ENCODE data around the gene GASK1A.

Gene GASK1A

GRCh38 chr3:43006825-43007224, 27.7 kb downstream of the GASK1A start:
- no peaks in the 10 kb centered on the region for H4K20me1 ChIP-seq (ENCODE audit: low read depth, low read length)
- TF ChIP-seq EZH2phosphoT487 (conservative IDR thresholded peaks at IDR 0.05; ENCODE audit: low read length) = no peak
- TF ChIP-seq, protein P1, sequence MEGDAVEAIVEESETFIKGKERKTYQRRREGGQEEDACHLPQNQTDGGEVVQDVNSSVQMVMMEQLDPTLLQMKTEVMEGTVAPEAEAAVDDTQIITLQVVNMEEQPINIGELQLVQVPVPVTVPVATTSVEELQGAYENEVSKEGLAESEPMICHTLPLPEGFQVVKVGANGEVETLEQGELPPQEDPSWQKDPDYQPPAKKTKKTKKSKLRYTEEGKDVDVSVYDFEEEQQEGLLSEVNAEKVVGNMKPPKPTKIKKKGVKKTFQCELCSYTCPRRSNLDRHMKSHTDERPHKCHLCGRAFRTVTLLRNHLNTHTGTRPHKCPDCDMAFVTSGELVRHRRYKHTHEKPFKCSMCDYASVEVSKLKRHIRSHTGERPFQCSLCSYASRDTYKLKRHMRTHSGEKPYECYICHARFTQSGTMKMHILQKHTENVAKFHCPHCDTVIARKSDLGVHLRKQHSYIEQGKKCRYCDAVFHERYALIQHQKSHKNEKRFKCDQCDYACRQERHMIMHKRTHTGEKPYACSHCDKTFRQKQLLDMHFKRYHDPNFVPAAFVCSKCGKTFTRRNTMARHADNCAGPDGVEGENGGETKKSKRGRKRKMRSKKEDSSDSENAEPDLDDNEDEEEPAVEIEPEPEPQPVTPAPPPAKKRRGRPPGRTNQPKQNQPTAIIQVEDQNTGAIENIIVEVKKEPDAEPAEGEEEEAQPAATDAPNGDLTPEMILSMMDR (IDR thresholded peaks at IDR 0.05; ENCODE audit: insufficient read depth, low read length, poor library complexity, severe bottlenecking) = no peak
- H3K9ac ChIP-seq (ENCODE audit: low read length) = no peak overlapping the region
- no peak overlapping the region for H3K4me3 ChIP-seq (ENCODE audit: insufficient read depth, low read length, poor library complexity, severe bottlenecking)
- no peak overlapping the region for H3K4me2 ChIP-seq (ENCODE audit: low read depth, low read length, poor library complexity, severe bottlenecking)
- H3K9me3 ChIP-seq (ENCODE audit: insufficient read depth, low read length) = no peaks in the 10 kb centered on the region
- H3K27ac ChIP-seq (ENCODE audit: low read depth, low read length) = no peak overlapping the region
- no peaks in the 10 kb centered on the region for H3K27me3 ChIP-seq (ENCODE audit: low read length)
- H3K36me3 ChIP-seq (ENCODE audit: low read length) = no peaks in the 10 kb centered on the region
- H2AFZ ChIP-seq (ENCODE audit: low read depth, low read length, severe bottlenecking) = no peak overlapping the region
- no peaks in the 10 kb centered on the region for H3F3A ChIP-seq (ENCODE audit: insufficient read depth)
- H3K9me2 ChIP-seq (replicated peaks; ENCODE audit: insufficient read depth, low read length) = no peaks in the 10 kb centered on the region
- no peaks in the 10 kb centered on the region for H3K79me2 ChIP-seq (ENCODE audit: insufficient read depth, low read length)

GRCh38 chr3:43009547-43009946, 30.4 kb downstream of the GASK1A start:
- H3F3A ChIP-seq (ENCODE audit: insufficient read depth) = no peaks in the 10 kb centered on the region
- H3K79me2 ChIP-seq (ENCODE audit: insufficient read depth, low read length) = no peaks in the 10 kb centered on the region
- no peaks in the 10 kb centered on the region for H3K27me3 ChIP-seq (ENCODE audit: low read length)
- H2AFZ ChIP-seq (ENCODE audit: low read depth, low read length, severe bottlenecking) = no peak overlapping the region
- no peak overlapping the region for H3K9ac ChIP-seq (ENCODE audit: low read length)
- peaks cover 15% of the 10 kb centered on the region; the same call in 1 of the 2 replicates for H3K9me3 ChIP-seq (ENCODE audit: insufficient read depth, low read length)
- no peak overlapping the region for H3K4me2 ChIP-seq (ENCODE audit: low read depth, low read length, poor library complexity, severe bottlenecking)
- no peaks in the 10 kb centered on the region for H3K36me3 ChIP-seq (ENCODE audit: low read length)
- no peaks in the 10 kb centered on the region for H3K9me2 ChIP-seq (replicated peaks; ENCODE audit: insufficient read depth, low read length)
- no peak overlapping the region for H3K4me3 ChIP-seq (ENCODE audit: insufficient read depth, low read length, poor library complexity, severe bottlenecking)
- no peaks in the 10 kb centered on the region for H4K20me1 ChIP-seq (ENCODE audit: low read depth, low read length)
- no peak overlapping the region for H3K27ac ChIP-seq (ENCODE audit: low read depth, low read length)
- TF ChIP-seq, protein P1 (IDR thresholded peaks at IDR 0.05; ENCODE audit: insufficient read depth, low read length, poor library complexity, severe bottlenecking) = no peak
- TF ChIP-seq EZH2phosphoT487 (conservative IDR thresholded peaks at IDR 0.05; ENCODE audit: low read length) = no peak

- Histone ChIP-seq H4K20me1 (ENCODE audit: low read depth, low read length) (no peaks in the 10 kb centered on the region), H3K9me2 (replicated peaks; ENCODE audit: insufficient read depth, low read length) (no peaks in the 10 kb centered on the region), H3K27ac (ENCODE audit: low read depth, low read length) (no peak overlapping the region), H3K36me3 (ENCODE audit: low read length) (no peaks in the 10 kb centered on the region), H3K9ac (ENCODE audit: low read length) (no peak overlapping the region), H3K27me3 (ENCODE audit: low read length) (no peaks in the 10 kb centered on the region), H3F3A (ENCODE audit: insufficient read depth) (no peaks in the 10 kb centered on the region), H3K4me2 (ENCODE audit: low read depth, low read length, poor library complexity, severe bottlenecking) (no peak overlapping the region), H3K79me2 (ENCODE audit: insufficient read depth, low read length) (no peaks in the 10 kb centered on the region), H2AFZ (ENCODE audit: low read depth, low read length, severe bottlenecking) (no peak overlapping the region), H3K9me3 (ENCODE audit: insufficient read depth, low read length) (peaks cover 24% of the 10 kb centered on the region; the same call in 1 of the 2 replicates), H3K4me3 (ENCODE audit: insufficient read depth, low read length, poor library complexity, severe bottlenecking) (no peak overlapping the region)
- no peak for TF ChIP-seq EZH2phosphoT487 (conservative IDR thresholded peaks at IDR 0.05; ENCODE audit: low read length)
Measured at GRCh38 chr3:43010638-43011037, 31.5 kb downstream of the GASK1A start.

GRCh38 chr3:43011638-43012037, 32.5 kb downstream of the GASK1A start:
- peaks cover 33% of the 10 kb centered on the region; the same call in 1 of the 2 replicates for H3K9me3 ChIP-seq (ENCODE audit: insufficient read depth, low read length)
- no peak overlapping the region for H2AFZ ChIP-seq (ENCODE audit: low read depth, low read length, severe bottlenecking)
- H3K27me3 ChIP-seq (ENCODE audit: low read length) = no peaks in the 10 kb centered on the region
- no peak overlapping the region for H3K27ac ChIP-seq (ENCODE audit: low read depth, low read length)
- TF ChIP-seq, protein P1 (IDR thresholded peaks at IDR 0.05; ENCODE audit: insufficient read depth, low read length, poor library complexity, severe bottlenecking) = no peak
- TF ChIP-seq EZH2phosphoT487 (conservative IDR thresholded peaks at IDR 0.05; ENCODE audit: low read length) = no peak
- H3F3A ChIP-seq (ENCODE audit: insufficient read depth) = no peaks in the 10 kb centered on the region
- no peaks in the 10 kb centered on the region for H3K79me2 ChIP-seq (ENCODE audit: insufficient read depth, low read length)
- no peaks in the 10 kb centered on the region for H4K20me1 ChIP-seq (ENCODE audit: low read depth, low read length)
- no peak overlapping the region for H3K4me2 ChIP-seq (ENCODE audit: low read depth, low read length, poor library complexity, severe bottlenecking)
- H3K36me3 ChIP-seq (ENCODE audit: low read length) = no peaks in the 10 kb centered on the region
- H3K4me3 ChIP-seq (ENCODE audit: insufficient read depth, low read length, poor library complexity, severe bottlenecking) = no peak overlapping the region
- H3K9ac ChIP-seq (ENCODE audit: low read length) = no peak overlapping the region
- H3K9me2 ChIP-seq (replicated peaks; ENCODE audit: insufficient read depth, low read length) = no peaks in the 10 kb centered on the region

Measured in SU-DHL-6 (cell line).